Stimulated activated CD4-positive, alpha-beta T cell treated with anti-CD3 and anti-CD28 coated beads, Interleukin-2, amount 100 ng/mL, for 24 hours (primary cell): ENCODE measurements around the gene IFNAR2.
"Not testable (repeated sequence)": the region's sequence is repeated elsewhere in the genome, so short reads cannot be mapped to it uniquely, and the experiment has no call there.

Experiments used
- DNase-seq, 2 donors: peaks; one replicate each; pipeline ENCODE4 v3.0.0-alpha.2; 2020

IFNAR2 gene

DNA sequence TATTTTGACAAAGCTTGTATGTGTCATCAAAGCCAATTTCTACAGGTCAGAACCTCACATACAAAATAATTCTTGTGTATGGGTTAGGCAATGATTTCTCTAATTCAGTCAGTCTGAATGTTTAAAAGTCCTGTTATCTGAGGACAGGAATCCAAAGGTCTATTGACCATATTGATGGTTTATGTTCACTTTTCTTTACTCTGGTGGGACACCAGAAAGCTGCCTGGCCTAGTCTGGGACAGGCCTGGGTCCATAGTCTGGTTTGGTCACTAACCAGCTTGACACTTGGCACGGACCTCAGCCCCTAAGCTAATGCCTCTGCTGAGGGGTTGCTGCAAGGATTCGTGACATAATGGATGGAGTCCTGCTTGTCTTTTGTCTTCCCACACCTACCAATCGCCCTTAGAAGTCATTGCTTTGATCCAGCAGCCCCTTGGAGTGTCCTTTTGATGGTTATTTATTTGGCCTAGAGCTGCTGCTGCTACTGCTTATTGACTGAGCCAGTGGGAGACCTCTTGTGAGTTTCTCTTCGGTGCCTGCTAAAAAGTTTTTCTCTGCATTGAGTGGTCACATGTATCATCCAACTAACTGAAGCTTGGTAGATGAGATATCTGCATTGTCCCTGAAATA is 15.7 kb downstream of the IFNAR2 start:
- no peak for DNase-seq

DNA sequence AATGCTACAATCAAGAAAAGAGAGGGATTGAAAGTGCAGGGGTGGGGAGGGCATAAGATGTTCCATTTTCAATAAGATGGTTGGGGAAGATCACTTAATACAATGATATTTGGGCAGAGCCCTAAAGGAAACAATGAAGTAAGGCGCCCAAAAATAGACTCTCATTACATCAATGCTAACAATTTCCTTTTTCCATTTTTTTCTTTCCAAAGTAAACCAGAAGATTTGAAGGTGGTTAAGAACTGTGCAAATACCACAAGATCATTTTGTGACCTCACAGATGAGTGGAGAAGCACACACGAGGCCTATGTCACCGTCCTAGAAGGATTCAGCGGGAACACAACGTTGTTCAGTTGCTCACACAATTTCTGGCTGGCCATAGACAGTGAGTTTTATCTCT is 16.8 kb downstream of the IFNAR2 start:
- DNase-seq = no peak

DNA sequence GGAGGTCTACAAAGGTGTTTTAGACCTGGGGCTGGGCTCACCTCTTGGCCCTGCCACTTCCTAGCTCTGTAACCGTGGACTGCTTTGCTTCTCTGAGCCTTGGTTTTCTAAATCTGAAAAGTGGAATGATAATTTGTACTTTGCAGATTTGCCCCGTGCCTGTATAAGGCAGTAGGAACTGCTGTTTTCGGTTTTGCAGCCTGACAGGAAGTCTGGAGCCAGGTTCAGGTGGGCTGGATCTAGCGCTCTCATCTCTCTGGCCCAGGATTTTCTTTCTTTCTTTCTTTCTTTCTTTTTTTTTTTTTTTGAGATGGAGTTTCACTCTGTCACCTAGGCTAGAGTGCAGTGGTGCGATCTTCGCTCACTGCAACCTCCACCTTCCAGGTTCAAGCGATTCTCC is 17.2 kb downstream of the IFNAR2 start:
- no peak for DNase-seq

DNA sequence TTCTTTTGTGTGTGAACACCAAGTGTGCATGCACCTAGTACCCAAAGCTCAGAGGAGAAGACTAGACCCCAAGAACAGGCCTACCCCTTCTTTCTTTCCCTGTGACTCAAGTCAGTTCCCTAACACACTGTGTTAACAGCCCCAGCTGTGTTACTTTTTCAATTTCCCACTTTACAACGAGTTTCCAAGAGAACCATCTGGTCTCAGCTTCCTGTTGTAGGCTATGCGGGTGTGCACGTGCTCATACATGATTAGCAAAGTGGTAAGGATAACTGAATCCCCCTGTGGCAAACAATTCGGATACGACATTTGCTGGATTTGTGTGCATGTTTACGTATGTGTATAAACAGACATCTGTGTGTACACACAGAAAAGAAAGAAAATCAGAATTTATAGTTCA is 17.9 kb downstream of the IFNAR2 start:
- no peak for DNase-seq

DNA sequence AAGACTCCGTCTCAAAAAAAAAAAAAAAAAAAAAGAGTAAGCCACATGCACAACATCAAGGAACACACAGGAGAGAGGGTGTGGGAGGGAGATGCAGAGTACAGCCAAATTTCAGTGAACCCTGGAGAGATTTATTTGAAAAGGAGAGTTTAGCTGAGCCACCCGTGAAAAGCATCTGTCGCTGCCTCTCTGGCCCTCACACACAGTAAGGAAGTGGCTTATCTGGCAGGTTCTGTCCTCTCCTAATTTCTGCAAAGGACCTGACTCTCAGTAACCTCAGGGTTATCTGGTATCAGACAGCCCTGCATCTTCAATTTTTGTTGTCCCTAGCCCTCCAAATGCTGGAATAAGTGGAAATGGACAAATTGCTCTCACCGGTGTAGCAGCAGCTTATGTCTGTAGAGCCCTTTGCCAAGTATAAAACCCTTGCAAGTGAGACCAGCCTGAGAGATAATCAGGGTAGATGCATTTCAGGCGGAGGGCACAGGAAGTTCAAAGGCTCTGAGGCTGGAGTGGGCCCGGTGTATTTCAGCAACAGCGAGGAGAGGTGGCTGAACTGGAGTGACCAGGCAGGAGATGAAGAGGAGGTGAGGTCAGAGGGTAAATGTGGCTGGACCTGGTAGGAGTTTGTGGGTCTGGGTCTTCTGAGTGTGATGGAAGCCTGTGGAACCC is 19.7 kb downstream of the IFNAR2 start:
- no peak for DNase-seq

DNA sequence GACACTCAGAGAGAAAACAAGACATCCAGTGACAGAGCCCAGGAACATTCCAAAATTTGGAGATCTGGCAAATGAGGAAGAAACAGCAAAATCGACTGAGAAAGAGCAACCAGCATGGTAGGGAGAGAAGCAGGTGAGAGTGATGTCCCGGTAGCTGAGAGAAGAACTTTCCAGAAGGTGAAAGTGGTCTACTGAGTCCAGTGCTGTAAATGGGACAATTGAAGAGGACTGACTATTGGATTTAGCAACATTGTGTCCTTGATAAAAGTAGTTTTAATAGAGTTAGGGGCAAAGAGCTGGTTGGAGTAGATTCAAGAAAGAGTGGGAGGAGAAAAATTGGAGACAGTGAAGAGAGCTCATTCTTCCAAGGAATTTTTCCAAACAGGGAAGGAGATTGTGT is 21.4 kb downstream of the IFNAR2 start:
- no peak for DNase-seq

DNA sequence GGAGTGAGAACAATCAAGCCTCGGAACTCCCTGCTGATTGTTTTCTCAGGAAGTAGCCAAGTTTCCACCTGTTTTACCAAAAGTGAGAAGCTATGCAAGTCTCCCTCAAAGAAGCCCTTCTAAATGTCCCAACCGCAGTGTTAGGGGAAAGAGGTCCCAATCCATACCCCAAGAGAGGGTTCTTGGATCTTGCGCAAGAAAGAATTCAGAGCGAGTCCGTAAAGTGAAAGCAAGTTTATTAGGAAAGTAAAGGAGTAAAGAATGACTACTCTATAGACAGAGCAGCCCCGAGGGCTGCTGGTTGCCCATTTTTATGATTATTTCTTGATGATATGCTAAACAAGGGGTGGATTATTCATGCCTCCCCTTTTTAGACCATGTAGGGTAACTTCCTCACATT is 23.6 kb downstream of the IFNAR2 start:
- DNase-seq = not testable (repeated sequence)

DNA sequence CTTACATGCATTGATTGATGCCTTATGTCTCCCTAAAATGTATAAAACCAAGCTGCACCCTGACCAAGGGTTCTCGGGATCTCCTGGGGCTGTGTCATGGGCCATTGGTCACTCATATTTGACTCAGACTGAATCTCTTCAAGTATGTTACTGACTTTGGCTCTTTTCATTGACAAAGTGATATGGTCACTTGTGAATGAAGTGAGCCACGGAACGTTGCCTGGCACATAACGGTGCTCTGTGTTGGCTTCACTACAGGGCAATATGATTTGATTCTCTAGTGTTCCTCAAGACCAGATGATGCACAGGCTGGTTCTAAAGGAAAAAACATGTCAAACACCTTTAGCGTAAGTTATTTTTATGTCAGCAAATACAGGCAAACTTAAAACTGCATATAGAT is 25.0 kb downstream of the IFNAR2 start:
- DNase-seq = no peak

DNA sequence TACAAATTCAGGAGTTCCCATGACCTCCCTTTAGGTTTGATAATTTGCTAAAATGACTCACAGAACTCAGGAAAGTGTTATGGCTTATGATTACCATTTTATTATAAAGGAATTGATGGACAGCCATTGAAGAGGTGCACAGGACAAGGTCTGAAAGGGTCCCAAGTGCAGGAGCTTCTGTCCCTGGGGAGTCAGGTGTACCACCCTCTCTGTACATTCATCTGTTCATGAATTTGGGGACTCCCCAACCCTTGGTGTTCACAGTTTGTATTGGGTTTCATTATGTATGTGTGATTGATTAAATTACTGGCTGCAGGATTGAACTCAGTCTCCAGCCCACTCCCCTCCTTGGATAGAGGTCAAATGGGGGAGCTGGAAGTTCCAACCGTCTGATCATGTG is 25.7 kb downstream of the IFNAR2 start:
- DNase-seq = no peak

DNA sequence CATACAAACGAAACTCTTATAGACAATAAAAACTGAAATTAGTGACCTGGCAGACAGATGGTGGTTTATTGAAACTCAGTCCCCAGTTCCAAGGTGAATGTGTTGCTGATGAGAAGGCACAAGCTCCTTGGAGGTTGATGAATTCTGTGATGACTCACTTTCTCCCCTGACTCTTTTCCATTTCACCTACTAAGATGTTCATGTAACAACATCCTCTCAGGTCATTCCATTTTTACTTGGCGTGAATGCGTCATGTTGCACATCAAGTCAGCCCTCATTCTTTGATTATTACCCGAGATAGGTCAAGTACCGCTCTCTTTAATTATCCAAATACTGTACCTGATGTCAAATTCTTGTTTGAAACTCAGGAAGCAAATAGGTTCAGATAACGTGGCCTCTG is 26.3 kb downstream of the IFNAR2 start:
- DNase-seq = no peak

DNA sequence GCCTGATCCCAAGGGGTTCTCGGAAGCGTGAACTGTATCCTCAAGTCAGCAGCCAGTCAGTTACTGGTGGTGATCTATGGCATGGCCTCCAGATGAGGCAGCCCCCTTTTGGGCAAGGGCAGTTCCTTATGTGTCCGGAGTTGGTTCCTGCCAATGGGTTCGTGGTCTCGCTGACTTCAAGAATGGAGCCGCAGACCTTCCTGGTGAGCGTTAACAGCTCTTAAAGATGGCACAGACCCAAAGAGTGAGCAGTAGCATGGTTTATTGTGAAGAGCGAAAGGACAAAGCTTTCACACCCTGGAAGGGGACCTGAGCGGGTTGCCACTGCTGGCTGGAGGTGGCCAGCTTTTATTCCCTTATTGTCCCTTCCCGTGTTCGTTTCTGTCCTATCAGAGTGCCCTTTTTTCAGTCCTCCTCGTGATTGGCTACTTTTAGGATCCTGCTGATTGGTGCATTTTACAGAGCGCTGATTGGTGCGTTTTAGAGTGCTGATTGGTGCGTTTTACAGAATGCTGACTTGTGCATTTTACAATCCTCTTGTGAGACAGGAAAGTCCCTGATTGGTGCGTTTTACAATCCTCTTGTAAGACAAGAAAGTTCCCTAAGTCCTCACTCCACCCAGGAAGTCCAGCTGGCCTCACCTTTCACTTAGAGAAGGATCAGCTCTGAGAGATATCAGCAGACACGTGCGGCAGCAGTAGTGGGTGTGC is 27.5 kb downstream of the IFNAR2 start:
- DNase-seq = no peak

DNA sequence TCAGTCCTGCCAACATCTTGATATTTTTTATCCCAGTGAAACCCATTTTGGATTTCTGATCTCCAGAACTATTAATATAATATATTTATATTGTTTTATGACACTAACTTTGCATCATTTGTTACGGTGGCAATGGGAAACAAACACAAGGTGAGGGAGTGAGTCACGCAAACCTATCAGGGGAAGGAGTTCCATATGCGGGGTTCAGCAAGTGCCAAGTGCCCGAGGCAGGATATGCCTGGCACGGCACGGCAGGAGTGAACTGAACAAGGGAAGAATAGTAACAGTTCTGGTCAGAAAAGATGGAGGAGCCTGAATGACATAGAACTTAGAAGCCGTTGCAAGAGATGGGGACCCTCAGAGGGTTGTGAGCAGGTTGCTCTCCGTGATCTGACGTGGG is 28.7 kb downstream of the IFNAR2 start:
- no peak for DNase-seq

DNA sequence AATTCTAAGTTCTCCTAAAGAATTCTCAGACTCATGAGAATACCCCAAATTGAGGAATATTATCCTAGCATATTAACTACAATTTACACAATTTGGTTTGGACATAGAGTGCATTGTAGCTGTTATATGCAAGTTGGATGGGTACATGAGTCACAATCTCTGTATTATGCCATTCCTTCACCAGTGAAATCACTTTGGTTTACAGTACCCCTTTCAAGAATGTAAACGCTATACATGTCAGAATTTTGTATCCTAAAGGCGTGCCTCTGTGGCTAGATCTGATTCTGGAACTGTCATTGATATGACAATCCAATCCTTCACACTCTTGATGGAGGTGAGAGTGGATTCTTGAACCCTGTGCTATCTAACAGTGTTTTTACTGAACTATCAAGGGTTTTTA is 29.7 kb downstream of the IFNAR2 start:
- DNase-seq = no peak

DNA sequence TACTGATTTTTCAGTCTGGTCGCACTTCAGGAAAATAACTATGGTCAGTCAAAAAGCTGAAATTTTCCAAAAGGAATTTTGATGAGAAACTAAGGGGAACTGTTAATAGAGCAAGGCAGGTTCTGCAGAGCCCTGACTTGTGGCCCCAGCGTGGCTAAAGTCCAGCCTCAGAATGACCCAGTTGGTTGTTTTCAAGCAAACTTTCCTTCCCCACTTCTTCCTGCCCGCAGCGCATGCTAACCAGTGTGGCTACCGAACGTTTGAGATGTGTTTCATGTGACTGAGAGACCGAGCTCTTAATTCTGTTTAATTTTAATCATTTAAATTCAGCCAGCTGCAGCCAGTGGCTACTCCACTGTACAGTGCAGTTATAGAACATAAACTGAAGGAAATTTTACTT is 30.3 kb downstream of the IFNAR2 start:
- DNase-seq = no peak

DNA sequence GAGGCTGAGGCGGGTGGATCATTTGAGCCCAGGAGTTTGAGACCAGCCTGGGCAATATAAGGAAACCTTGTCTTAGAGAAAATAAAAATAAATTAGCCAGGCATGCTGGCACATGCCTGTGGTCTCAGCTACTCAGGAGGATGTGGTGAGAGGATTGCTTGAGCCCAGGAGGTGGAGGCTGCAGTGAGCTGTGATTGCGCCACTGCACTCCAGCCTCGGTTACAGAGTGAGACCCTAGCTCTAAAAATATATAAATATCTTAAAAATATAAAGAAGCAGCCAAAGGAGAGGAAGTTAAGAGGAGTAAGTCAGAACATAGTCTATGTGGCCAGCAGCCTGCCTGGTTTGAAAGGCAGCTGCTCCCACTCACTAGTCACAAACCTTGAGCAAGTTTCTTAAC is 31.9 kb downstream of the IFNAR2 start:
- no peak for DNase-seq

DNA sequence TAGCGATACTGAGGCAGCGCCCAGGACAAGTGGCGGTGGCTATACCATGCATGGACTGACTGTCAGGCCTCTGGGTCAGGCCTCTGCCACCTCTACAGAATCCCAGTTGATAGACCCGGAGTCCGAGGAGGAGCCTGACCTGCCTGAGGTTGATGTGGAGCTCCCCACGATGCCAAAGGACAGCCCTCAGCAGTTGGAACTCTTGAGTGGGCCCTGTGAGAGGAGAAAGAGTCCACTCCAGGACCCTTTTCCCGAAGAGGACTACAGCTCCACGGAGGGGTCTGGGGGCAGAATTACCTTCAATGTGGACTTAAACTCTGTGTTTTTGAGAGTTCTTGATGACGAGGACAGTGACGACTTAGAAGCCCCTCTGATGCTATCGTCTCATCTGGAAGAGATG is 33.2 kb downstream of the IFNAR2 start:
- DNase-seq = no peak

DNA sequence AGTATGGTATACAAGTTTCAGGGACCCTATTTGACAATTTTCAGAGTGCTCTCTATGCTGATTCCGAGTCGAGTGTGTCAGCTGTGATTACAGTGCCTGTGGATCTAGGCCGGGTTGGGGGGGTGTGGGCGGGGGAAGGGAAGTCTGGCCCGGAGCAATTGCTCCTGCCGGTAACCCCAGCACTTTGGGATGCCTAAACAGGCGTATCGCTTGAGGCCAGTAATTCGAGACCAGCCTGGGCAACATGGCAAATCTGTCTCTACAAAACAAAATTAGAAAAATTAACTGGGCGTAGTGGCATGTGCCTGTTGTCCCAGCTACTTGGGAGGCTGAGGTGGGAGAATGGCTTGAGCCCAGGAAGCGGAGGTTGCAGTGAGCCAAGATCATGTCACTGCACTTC is 34.8 kb downstream of the IFNAR2 start:
- no peak for DNase-seq

DNA sequence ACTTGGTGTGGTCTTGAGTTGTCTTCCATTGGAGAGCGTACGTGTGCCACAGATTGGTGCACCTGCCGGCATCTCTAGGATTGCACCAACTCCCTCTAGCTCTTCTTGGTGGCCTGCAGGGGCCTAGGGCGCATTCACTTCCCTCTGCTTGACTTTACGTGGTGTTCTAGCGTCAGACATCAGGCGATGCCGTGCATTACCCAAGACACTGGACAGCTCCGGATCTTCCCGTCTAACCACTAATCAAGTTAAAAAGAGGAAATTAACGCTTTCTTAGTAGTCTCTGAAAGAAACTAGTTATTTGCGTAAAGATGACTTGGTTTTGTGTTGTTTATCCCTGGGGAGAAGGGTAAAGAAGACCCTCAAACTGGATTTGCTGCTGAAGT is 35.9 kb downstream of the IFNAR2 start:
- peak in 1 of 2 donors; percentile 22 for DNase-seq

DNA sequence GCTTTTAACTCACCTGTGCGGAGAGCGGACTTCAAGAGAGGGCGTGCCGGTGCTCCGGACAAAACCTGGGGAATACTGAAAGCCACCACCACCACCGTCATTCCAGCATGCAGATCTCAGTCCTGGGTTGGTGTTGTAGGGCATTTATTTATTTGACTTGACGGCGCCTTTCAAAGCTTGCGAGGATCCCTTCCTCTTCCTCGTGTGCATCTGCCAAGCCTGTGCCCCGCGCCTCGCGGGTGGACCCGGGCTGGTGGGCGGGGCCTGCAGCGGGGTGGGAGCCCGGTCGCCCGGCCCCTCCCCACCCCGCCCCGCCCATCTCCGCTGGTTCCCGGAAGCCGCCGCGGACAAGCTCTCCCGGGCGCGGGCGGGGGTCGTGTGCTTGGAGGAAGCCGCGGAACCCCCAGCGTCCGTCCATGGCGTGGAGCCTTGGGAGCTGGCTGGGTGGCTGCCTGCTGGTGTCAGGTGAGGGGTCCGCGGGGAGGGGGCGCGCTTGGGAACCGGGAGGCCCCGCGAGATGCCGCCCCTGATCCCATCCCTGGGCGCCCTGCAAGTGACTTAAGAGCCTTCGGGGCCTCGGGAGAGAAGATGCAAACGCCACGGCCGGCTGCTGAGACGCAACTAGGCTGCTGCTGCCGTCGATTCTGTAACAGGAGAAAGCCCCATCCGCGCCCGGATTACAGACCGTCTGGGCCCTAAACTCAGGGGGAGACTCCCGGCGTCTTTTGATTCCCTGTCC is 36.5 kb downstream of the IFNAR2 start, which contains the start of gene IL10RB:
IL10RB (plus strand) TSS at position 318 of the 739 bp plus-strand sequence; CDS start at position 417, 99 bp downstream.
- DNase-seq = peak; percentile 78 to 83

DNA sequence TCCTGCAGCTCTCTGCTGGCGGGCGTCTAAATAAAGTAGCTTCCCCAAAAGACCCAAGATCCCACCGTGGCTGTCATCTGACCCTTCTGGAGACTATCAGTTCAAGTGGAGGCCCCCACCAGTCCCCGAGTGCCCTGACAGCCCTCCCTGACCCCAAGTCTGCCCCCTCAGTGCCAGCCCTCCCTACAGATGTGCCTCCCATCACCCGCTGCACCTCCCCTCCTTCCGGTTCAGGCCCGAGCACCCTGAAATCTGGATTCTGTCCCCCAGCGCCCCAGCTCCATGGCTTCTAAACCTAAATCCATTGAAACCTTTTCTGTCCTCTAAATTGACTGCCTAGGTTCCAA is 37.0 kb downstream of the IFNAR2 start:
- DNase-seq = peak; percentile 45 to 48

DNA sequence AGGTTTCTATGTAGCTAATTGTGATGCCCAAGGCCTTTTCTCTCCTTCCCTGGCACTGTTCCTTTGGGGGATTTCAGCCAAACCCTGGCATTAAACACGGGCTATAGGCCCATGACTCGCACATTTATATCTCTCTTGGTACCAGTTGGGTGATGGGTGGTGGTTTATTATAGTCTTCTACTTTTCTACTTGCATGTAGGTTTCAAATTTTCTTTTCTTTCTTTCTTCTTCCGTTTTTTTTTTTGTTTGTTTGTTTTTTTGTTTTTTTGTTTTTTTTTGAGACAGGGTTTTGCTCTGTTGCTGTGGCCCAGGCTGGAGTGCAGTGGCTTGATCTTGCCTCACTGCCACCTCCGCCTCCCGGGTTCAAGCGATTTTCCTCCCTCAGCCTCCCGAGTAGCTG is 37.5 kb downstream of the IFNAR2 start:
- no peak for DNase-seq

DNA sequence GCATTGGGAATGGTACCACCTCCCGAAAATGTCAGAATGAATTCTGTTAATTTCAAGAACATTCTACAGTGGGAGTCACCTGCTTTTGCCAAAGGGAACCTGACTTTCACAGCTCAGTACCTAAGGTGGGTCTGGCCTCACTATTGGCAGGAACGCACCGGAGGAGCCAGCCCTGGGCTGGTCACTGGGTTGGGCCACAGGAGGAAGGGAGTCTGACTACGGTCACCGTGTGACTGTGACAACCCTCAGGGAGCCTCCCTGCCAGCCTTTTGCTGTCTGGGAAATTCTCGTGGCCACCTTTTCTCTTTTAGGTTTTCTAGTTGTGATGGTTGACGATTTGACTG is 38.6 kb downstream of the IFNAR2 start:
- DNase-seq = no peak

DNA sequence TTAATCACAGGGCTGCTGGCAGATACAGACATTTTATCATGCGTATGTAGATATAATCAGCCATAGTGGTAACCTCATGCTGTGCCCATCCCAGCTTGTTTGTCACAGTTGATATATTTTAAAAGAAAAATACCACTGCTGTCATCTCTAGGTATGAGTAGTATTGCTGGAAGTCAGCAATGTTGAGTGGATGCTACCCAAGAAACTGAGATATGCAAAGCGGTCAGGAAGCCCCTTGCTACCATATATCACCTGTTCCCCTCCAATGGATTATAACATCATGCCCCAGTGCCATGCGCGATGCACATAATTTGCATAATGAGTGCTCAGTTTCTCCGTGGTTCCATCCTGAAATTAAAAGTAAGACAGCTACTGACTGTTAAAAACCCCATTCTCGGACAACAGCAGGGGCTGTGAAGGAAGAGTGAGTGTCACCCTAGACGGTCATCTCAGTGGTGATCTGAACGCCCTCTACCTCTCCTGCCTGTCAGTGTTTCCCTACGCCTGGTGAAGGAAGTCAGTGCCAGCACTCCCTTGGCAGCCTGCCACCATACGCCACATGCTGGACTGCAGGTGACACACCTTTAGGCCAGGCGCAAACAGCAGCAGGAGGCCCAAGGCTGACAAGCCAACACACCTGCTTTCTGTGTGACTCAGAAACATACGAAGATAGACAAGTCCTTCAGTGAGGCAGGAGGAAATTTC is 39.2 kb downstream of the IFNAR2 start:
- peak; percentile 49 to 59 for DNase-seq
